Right lobe of liver (tissue), 6 donors: ENCODE measurements around the gene MYO18A. TPM values are rescaled to one million over a fixed set of nuclear protein-coding genes. Genes with fewer than 3 reads are reported as not detected.

ENCODE experiments used
- ATAC-seq, 4 donors: fragments of 200-7000 bp; cut with Tn5 transposase; one replicate each; pipeline ENCODE4 v1.9.1; 2020; ENCODE audit warnings: mild to moderate bottlenecking in 4 of 4, moderate library complexity in 4 of 4
- DNase-seq, 3 donors: peaks; one replicate each; pipeline ENCODE4 v3.0.0-alpha.2; 2020
- H3K27ac ChIP-seq, 3 donors: fragments of 200-600 bp; one replicate each; pipeline ENCODE4 v1.8.0; 2022
- H3K27me3 ChIP-seq, 2 donors: fragments of 200-600 bp; one replicate each; pipeline ENCODE4 v1.8.0; 2022
- H3K36me3 ChIP-seq, 4 donors: fragments of 200-600 bp; sonication (generic) in 1 of 4; one replicate each; pipeline versions ENCODE4 v1.5.1 to v1.8.0; 2017 to 2022; ENCODE audit warnings: control low read depth in 1 of 4
- H3K4me1 ChIP-seq, 4 donors: fragments of 200-600 bp; sonication (generic) in 1 of 4; one replicate each; pipeline versions ENCODE4 v1.5.1 to v1.8.0; 2017 to 2022; ENCODE audit warnings: control low read depth in 1 of 4
- H3K4me3 ChIP-seq, 3 donors: fragments of 200-600 bp; one replicate each; pipeline ENCODE4 v1.8.0; 2022
- H3K9me3 ChIP-seq, 4 donors: fragments of 200-600 bp; sonication (generic) in 1 of 4; one replicate each; pipeline versions ENCODE4 v1.5.1 to v1.8.0; 2017 to 2022; ENCODE audit warnings: control low read depth in 1 of 4
- CTCF ChIP-seq, 4 donors: fragments of 200-600 bp in 3 of 4; fragments of 450-650 bp in 1 of 4; IDR thresholded peaks; one replicate each; pipeline versions ENCODE4 v1.5.1 to v1.8.0; 2016 to 2022; ENCODE audit warnings: antibody characterized with exemption in 4 of 4, mild to moderate bottlenecking in 2 of 4
- POLR2A ChIP-seq: fragments of 450-650 bp; IDR thresholded peaks from one replicate; pipeline ENCODE4 v1.6.1; 2017; ENCODE audit warnings: antibody characterized with exemption, mild to moderate bottlenecking
- WGBS: methylation state at CpG from one replicate; pipeline ENCODE4 v1.1.6; 2018; ENCODE audit warnings: low coverage, low lambda C conversion rate; ENCODE audit not compliant: insufficient coverage; ENCODE audit errors: missing lambda C conversion rate; 5-methylcytosine and 5-hydroxymethylcytosine counted together
- intact Hi-C, 2 donors: fragments of 100-400 bp; cut with DNase I; formaldehyde crosslinking; loops; one replicate each; pipeline versions ENCODE4 v1.11.2 to v1.14.1; 2022
- total RNA-seq, 6 experiments: library from RNA; depleted of rRNA in 2 of 6; stranded (reverse); fragments of >200 nt in 2 of 6; fragmentation: NEBNext Ultra II Directional in 3 of 6; extraction: Animal tissue kit (Norgen Biotek cat#: 25700) in 3 of 6; gene quantifications; one replicate each; pipeline versions ENCODE4 v1.1.0 to v1.2.4, GENCODE V29; 2016 to 2023
- donor health status: DM: no; HTN: yes; CAD: no.
- donor health status: DM: no; HTN: no; CAD: no.
- donor health status: DM: no; HTN: no; CAD: no.
- donor health status: DM: no; HTN: yes; CAD: no.
- donor health status: DM: no; HTN: yes; CAD: no.

MYO18A gene
- total RNA-seq, 6 experiments from 2014 or later: 50.1 to 98.2 (median 81.8) TPM

- TF ChIP-seq POLR2A (no peak), CTCF (IDR thresholded peaks at IDR 0.05) (no peak)
- Histone ChIP-seq H3K4me1 (peaks cover 0 to 61% (median 26%) of the 10 kb centered on the region in 4 donors), H3K27me3 (no peaks in the 10 kb centered on the region), H3K4me3 (no peak overlapping the region), H3K27ac (no peak overlapping the region), H3K36me3 (peaks cover 0 to 10% (median 0%) of the 10 kb centered on the region in 4 donors), H3K9me3 (no peaks in the 10 kb centered on the region)
- ATAC-seq (no peak), DNase-seq (no peak)
- intact Hi-C loops: no loop called here
- 34% methylated on average over 8 of the region's 13 CpGs for WGBS
Observed at GRCh38 chr17:29138184-29138955, 41.8 kb downstream of the MYO18A start.

GRCh38 chr17:29136998-29137730, 43.0 kb downstream of the MYO18A start:
- DNase-seq: no peak
- Histone ChIP-seq H3K27ac (no peak overlapping the region), H3K9me3 (no peaks in the 10 kb centered on the region), H3K4me3 (no peak overlapping the region), H3K27me3 (no peaks in the 10 kb centered on the region), H3K36me3 (peaks cover 0 to 5% (median 0%) of the 10 kb centered on the region in 4 donors), H3K4me1 (peaks cover 0 to 53% (median 24%) of the 10 kb centered on the region in 4 donors)
- 66% methylated on average over 7 of the region's 8 CpGs for WGBS
- no peak for ATAC-seq
- intact Hi-C loops: no loop called here
- TF ChIP-seq POLR2A (no peak), CTCF (IDR thresholded peaks at IDR 0.05) (no peak)

- no peak overlapping the region for H3K27ac ChIP-seq
- no peaks in the 10 kb centered on the region for H3K27me3 ChIP-seq
- WGBS: 24% methylated on average over 2 of the region's 2 CpGs
- peak in 1 of 3 donors; percentile 48 for DNase-seq
- intact Hi-C loops: no loop called here
- peaks cover 0 to 40% (median 17%) of the 10 kb centered on the region in 4 donors for H3K4me1 ChIP-seq
- H3K9me3 ChIP-seq: no peaks in the 10 kb centered on the region
- no peak overlapping the region for H3K4me3 ChIP-seq
- H3K36me3 ChIP-seq: peaks cover 0 to 4% (median 0%) of the 10 kb centered on the region in 4 donors
- no peak for TF ChIP-seq CTCF (IDR thresholded peaks at IDR 0.05)
- no peak for TF ChIP-seq POLR2A
- peak in 3 of 4 donors; percentile 17 to 39 (median 28) for ATAC-seq
Observed at GRCh38 chr17:29135464-29135863, 44.7 kb downstream of the MYO18A start.

GRCh38 chr17:29133121-29133713, 47.0 kb downstream of the MYO18A start:
- peaks cover 0 to 4% (median 0%) of the 10 kb centered on the region in 4 donors for H3K36me3 ChIP-seq
- H3K4me1 ChIP-seq: peaks cover 0 to 20% (median 6%) of the 10 kb centered on the region in 4 donors
- no peaks in the 10 kb centered on the region for H3K27me3 ChIP-seq
- no peak for TF ChIP-seq CTCF (IDR thresholded peaks at IDR 0.05)
- TF ChIP-seq POLR2A: no peak
- intact Hi-C loops: no loop called here
- DNase-seq (peak in 1 of 3 donors; percentile 47), ATAC-seq (peak; percentile 16 to 78 (median 38))
- H3K4me3 ChIP-seq: no peak overlapping the region
- H3K9me3 ChIP-seq: no peaks in the 10 kb centered on the region
- H3K27ac ChIP-seq: no peak overlapping the region
- WGBS: 0% methylated on average over 1 of the region's 4 CpGs
